Measurements from ENCODE around the gene MAD2L1.
"Not testable (repeated sequence)": the region's sequence is repeated elsewhere in the genome, so short reads cannot be mapped to it uniquely, and the experiment has no call there.

The MAD2L1 gene

DNA sequence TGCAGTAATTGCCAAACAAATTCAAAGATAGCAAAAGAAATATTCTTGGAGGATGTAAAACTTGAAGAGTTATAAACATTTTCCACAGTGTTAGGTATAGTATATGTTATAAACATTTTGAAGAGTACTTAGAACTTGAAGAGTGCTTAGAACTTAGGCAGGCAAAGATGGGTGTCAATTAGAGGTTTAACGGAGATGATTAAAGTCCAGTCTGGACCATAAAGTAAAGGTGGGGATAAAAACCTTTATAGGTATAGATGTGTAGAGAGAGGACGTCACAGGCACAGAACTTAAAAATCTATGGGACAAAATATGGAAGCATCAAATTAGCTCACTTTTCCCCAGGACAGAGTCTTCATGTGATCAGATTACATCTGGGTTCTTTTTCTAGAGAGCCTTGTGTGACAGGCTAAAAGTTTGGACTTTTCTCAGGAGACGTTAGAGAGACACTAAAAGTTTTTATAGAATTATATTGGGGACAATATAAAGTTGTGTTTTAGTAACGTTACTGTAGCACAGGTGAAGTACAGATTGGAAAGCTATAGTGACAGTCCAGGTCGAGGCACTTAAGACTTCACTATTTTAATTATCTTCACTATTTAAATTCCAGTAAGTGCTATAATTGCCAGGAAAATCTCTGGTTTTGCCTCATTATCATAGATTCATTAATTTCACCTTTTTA, 13.3 kb upstream of the MAD2L1 start:
- in situ Hi-C loops (cut with MboI; ENCODE audit: low pct_unique_long_range_greater_than_20kb, low sequenced_read_pairs, unreplicated experiment): no loop called here
- TF ChIP-seq, protein P1, sequence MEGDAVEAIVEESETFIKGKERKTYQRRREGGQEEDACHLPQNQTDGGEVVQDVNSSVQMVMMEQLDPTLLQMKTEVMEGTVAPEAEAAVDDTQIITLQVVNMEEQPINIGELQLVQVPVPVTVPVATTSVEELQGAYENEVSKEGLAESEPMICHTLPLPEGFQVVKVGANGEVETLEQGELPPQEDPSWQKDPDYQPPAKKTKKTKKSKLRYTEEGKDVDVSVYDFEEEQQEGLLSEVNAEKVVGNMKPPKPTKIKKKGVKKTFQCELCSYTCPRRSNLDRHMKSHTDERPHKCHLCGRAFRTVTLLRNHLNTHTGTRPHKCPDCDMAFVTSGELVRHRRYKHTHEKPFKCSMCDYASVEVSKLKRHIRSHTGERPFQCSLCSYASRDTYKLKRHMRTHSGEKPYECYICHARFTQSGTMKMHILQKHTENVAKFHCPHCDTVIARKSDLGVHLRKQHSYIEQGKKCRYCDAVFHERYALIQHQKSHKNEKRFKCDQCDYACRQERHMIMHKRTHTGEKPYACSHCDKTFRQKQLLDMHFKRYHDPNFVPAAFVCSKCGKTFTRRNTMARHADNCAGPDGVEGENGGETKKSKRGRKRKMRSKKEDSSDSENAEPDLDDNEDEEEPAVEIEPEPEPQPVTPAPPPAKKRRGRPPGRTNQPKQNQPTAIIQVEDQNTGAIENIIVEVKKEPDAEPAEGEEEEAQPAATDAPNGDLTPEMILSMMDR (IDR thresholded peaks at IDR 0.05; ENCODE audit: extremely low read depth, insufficient read depth, missing control alignments): no peak
- DNase-seq (ENCODE audit: low spot score): no peak

DNA sequence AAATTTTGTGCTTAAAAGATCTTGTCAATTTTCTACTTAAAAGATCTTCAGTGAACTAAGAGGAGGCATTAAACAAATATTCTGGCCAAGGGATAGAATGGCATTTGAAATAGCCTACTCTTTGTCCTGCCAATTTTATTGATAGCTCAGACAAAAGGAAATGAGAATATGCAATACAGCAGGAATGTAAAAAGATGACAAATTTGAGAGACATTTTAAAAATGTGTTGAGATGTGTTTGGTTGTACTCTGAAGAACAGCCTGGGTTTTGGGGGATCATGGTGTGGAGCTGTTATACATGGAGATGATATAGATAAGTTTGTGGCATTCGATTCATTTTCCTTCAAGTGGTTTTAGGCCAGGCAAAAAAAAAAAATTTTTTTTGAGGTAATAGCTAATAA, 11.6 kb upstream of the MAD2L1 start:
- in situ Hi-C loops (cut with MboI; ENCODE audit: low pct_unique_long_range_greater_than_20kb, low sequenced_read_pairs, unreplicated experiment): no loop called here
- TF ChIP-seq, protein P1 (IDR thresholded peaks at IDR 0.05; ENCODE audit: extremely low read depth, insufficient read depth, missing control alignments): no peak
- DNase-seq (ENCODE audit: low spot score): no peak

DNA sequence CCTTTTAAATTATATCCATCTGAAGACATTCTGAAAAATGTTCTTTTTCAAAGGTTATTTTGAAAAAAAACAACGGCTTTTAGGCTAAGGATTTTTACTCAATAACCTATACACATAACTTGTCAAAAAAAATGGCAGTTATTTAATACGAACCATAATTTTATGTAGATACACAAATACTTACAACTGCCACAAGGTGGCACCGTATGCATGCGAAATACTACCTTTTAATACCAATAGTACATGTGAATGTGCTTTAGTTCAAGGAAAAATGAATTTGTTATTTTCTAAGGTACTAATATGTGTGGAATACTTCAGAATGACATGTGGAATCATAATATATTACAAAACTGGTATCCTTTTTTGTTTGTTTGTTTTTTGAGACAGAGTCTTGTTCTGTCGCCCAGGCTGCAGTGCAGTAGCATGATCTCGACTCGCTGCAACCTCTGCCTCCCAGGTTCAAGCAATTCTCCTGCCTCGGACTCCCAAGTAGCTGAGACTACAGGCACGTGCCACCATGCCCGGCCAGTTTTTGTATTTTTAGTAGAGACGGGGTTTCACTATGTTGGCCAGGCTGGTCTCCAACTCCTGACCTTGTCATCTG, 4.6 kb upstream of the MAD2L1 start:
- in situ Hi-C loops (cut with MboI; ENCODE audit: low pct_unique_long_range_greater_than_20kb, low sequenced_read_pairs, unreplicated experiment): no loop called here
- TF ChIP-seq, protein P1 (IDR thresholded peaks at IDR 0.05; ENCODE audit: extremely low read depth, insufficient read depth, missing control alignments): peak; percentile 59
- peak; percentile 28 for DNase-seq (ENCODE audit: low spot score)

DNA sequence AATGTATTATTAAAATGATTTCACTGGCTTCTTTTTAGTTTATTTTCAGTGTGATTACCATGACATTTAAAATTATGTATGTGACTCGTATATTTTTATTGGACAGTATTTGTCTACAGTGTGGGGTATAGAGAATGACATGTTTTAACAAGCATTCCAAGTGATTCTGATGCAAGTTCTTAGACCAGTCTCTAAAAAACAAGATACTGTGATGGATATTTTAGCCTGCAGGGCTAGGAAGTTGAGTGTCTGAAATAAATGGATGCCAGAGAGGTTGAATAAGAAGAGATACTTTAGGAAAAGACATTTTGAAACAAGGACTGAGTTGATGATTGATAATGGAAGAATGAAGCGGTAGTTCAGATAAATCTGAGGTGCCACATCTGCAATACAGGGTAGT, 3.5 kb upstream of the MAD2L1 start:
- no peak for DNase-seq (ENCODE audit: low spot score)
- TF ChIP-seq, protein P1 (IDR thresholded peaks at IDR 0.05; ENCODE audit: extremely low read depth, insufficient read depth, missing control alignments): no peak
- in situ Hi-C loops (cut with MboI; ENCODE audit: low pct_unique_long_range_greater_than_20kb, low sequenced_read_pairs, unreplicated experiment): no loop called here

DNA sequence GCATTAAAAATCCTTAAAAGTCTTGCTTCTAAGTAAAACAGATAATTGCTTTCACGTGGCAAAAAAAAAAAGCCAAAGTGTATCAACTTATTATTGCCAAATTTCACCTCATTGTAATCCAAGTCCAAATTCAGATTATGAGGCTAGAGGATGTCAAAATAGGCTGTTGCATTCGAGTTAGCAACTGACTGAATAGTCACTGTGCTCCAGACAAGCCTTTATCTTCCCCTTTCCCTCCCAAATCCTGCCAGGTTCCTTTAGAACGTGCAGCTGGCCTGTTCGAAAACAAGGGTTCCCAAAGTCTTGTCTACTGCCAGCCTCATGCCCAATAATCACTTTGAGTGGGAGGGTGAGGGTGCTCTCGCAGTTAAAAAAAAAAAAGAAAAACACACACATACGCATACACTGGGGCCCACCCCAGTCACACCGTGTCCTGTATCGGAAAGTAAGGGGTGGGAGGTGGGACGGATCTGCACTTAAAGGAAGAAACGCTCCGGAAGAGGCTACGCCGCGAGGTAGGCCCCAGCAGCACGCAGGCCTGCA, 603 bp downstream of the MAD2L1 start:
- TF ChIP-seq, protein P1 (IDR thresholded peaks at IDR 0.05; ENCODE audit: extremely low read depth, insufficient read depth, missing control alignments): no peak
- in situ Hi-C loops (cut with MboI; ENCODE audit: low pct_unique_long_range_greater_than_20kb, low sequenced_read_pairs, unreplicated experiment): no loop called here
- DNase-seq (ENCODE audit: low spot score): no peak

DNA sequence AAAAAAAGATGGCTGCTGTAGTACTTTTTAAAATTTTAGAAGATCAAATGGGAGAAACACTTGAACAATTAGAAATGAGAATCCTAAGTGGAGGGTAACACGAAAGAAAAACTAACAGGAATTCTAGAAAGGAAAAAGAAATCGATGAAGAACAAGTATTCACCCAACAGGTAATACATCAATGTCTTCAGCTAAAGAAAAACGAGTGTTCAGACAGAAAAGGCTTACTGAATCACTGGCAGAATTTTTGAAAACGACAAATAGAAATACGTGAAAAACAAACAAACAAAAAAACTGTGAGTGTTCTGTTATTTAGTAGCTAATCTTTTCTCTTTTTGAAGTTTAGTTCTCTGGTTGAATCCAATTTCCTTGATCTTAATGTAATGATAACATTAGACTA, 1.8 kb downstream of the MAD2L1 start:
- no peak for DNase-seq (ENCODE audit: low spot score)
- in situ Hi-C loops (cut with MboI; ENCODE audit: low pct_unique_long_range_greater_than_20kb, low sequenced_read_pairs, unreplicated experiment): no loop called here
- TF ChIP-seq, protein P1 (IDR thresholded peaks at IDR 0.05; ENCODE audit: extremely low read depth, insufficient read depth, missing control alignments): no peak

DNA sequence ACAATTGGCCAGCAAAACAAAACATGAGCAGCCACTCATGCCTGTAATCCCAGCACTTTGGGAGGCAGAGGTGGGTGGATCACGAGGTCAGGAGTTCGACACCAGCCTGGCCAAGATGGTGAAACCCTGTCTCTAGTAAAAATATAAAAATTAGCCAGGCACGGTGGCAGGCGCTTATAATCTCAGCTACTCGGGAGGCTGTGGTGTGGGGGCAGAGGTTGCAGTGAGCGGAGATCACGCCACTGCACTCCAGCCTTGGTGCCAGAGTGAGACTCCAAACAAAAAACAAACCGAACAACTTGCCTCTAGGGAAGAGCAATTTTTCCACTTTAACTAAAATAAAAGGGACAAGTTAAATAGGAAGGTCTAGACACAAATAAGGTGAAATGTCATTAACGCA, 2.9 kb downstream of the MAD2L1 start:
- in situ Hi-C loops (cut with MboI; ENCODE audit: low pct_unique_long_range_greater_than_20kb, low sequenced_read_pairs, unreplicated experiment); DNase-seq (ENCODE audit: low spot score): not testable (repeated sequence)

Data from GM13977 (cell line).